NOMO-1 treated with dmso at 0.1 percent for 144 hours (cell line): ENCODE data around the gene REG4.

ENCODE experiments used
- DNase-seq: peaks from one replicate; lab custom pipeline; 2025; ENCODE audit not compliant: unreplicated experiment; lab: John Stamatoyannopoulos, UW

Gene REG4

GRCh38 chr1:119781434-119782210 lies 29.6 kb downstream of the REG4 start:
- no peak for DNase-seq

- no peak for DNase-seq
These were observed 31.3 kb downstream of the REG4 start for GRCh38 chr1:119779869-119780356.

- DNase-seq: no peak
These were observed 32.2 kb downstream of the REG4 start for GRCh38 chr1:119778886-119779560.

- DNase-seq: no peak
These were observed 32.9 kb downstream of the REG4 start for GRCh38 chr1:119778359-119778758.

GRCh38 chr1:119774746-119775490 lies 36.3 kb downstream of the REG4 start:
- no peak for DNase-seq

- no peak for DNase-seq
These were observed 37.5 kb downstream of the REG4 start for GRCh38 chr1:119773711-119774241.

- DNase-seq: no peak
These were observed 39.0 kb downstream of the REG4 start for GRCh38 chr1:119772298-119772697.

GRCh38 chr1:119771770-119772169 lies 39.5 kb downstream of the REG4 start:
- DNase-seq: no peak

GRCh38 chr1:119771016-119771415 lies 40.2 kb downstream of the REG4 start:
- DNase-seq: no peak

- no peak for DNase-seq
These were observed 42.5 kb downstream of the REG4 start, which contains the start of gene HMGCS2 for GRCh38 chr1:119768778-119769177. TSS of gene HMGCS2 (minus strand) at chr1:119768905. CDS start at chr1:119768844, 61 bp downstream.

GRCh38 chr1:119767486-119767885 lies 43.8 kb downstream of the REG4 start:
- DNase-seq: no peak

GRCh38 chr1:119766374-119766794 lies 44.9 kb downstream of the REG4 start:
- DNase-seq: no peak

GRCh38 chr1:119764220-119764619 lies 47.0 kb downstream of the REG4 start:
- no peak for DNase-seq

GRCh38 chr1:119762953-119763352 lies 48.3 kb downstream of the REG4 start:
- no peak for DNase-seq

GRCh38 chr1:119762409-119762808 lies 48.9 kb downstream of the REG4 start:
- DNase-seq: no peak

GRCh38 chr1:119758584-119758983 lies 52.7 kb downstream of the REG4 start:
- DNase-seq: no peak

GRCh38 chr1:119752592-119752991 lies 58.7 kb downstream of the REG4 start:
- DNase-seq: no peak

- DNase-seq: no peak
These were observed 63.2 kb downstream of the REG4 start for GRCh38 chr1:119748040-119748439.

GRCh38 chr1:119747451-119747850 lies 63.8 kb downstream of the REG4 start:
- DNase-seq: no peak

- no peak for DNase-seq
These were observed 66.2 kb downstream of the REG4 start for GRCh38 chr1:119745034-119745433.

GRCh38 chr1:119744598-119744942 lies 66.7 kb downstream of the REG4 start:
- no peak for DNase-seq
